GM21360 (cell line): ENCODE results near the gene PGS1.

Experiments used
- ATAC-seq: cut with Tn5 transposase; IDR thresholded peaks from one replicate; pipeline ENCODE4 v1.9.1; 2021; ENCODE audit warnings: mild to moderate bottlenecking, moderate library complexity; ENCODE audit not compliant: unreplicated experiment

Gene PGS1

GRCh38 chr17:78362232-78362631 is 16.2 kb upstream of the PGS1 start:
- no peak for ATAC-seq

- ATAC-seq, result no peak
These were observed 15.8 kb upstream of the PGS1 start for GRCh38 chr17:78362671-78363070.

GRCh38 chr17:78364436-78365281 is 13.8 kb upstream of the PGS1 start:
- ATAC-seq, result no peak

- ATAC-seq, result no peak
These were observed 12.8 kb upstream of the PGS1 start for GRCh38 chr17:78365561-78366108.

GRCh38 chr17:78366109-78366848 is 12.2 kb upstream of the PGS1 start:
- no peak for ATAC-seq

- no peak for ATAC-seq
These were observed 11.3 kb upstream of the PGS1 start for GRCh38 chr17:78367193-78367592.

GRCh38 chr17:78368348-78368747 is 10.1 kb upstream of the PGS1 start:
- ATAC-seq, result no peak

- ATAC-seq, result no peak
These were observed 9.5 kb upstream of the PGS1 start for GRCh38 chr17:78368854-78369495.

- no peak for ATAC-seq
These were observed 8.6 kb upstream of the PGS1 start for GRCh38 chr17:78369791-78370381.

GRCh38 chr17:78371056-78371455 is 7.4 kb upstream of the PGS1 start:
- ATAC-seq, result no peak

- no peak for ATAC-seq
These were observed 5.6 kb upstream of the PGS1 start for GRCh38 chr17:78372841-78373240.

GRCh38 chr17:78374189-78374588 is 4.3 kb upstream of the PGS1 start:
- no peak for ATAC-seq

GRCh38 chr17:78374631-78375274 is 3.7 kb upstream of the PGS1 start:
- ATAC-seq, result no peak

- ATAC-seq, result no peak
These were observed 2.9 kb upstream of the PGS1 start for GRCh38 chr17:78375401-78376151.

GRCh38 chr17:78376161-78376560 is 2.3 kb upstream of the PGS1 start:
- no peak for ATAC-seq

GRCh38 chr17:78377858-78378224 is 608 bp upstream of the PGS1 start:
- no peak for ATAC-seq

GRCh38 chr17:78379131-78379491 is 662 bp downstream of the PGS1 start:
- ATAC-seq, result no peak

GRCh38 chr17:78380370-78380769 is 1.9 kb downstream of the PGS1 start:
- no peak for ATAC-seq

- no peak for ATAC-seq
These were observed 3.3 kb downstream of the PGS1 start for GRCh38 chr17:78381601-78382232.
